Right lobe of liver (tissue), 4 donors: ENCODE results near the gene KDELR3.

ENCODE experiments used
- CTCF ChIP-seq, 4 donors: fragments of 200-600 bp in 3 of 4; fragments of 450-650 bp in 1 of 4; IDR thresholded peaks; one replicate each; pipeline versions ENCODE4 v1.5.1 to v1.8.0; 2016 to 2022; ENCODE audit warnings: antibody characterized with exemption in 4 of 4, mild to moderate bottlenecking in 2 of 4
- POLR2A ChIP-seq: fragments of 450-650 bp; IDR thresholded peaks from one replicate; pipeline ENCODE4 v1.6.1; 2017; ENCODE audit warnings: antibody characterized with exemption, mild to moderate bottlenecking
- donor health status: DM: no; HTN: no; CAD: no.
- donor health status: DM: no; HTN: no; CAD: no.
- donor health status: DM: no; HTN: yes; CAD: no.

GRCh38 chr22:38418589-38418988 lies 49.3 kb upstream of the KDELR3 start:
- TF ChIP-seq CTCF (IDR thresholded peaks at IDR 0.05) (no peak), POLR2A (no peak)
